GM12878 (cell line): ENCODE data around the gene COL16A1. TPM values are rescaled to one million over a fixed set of nuclear protein-coding genes. Genes with fewer than 3 reads are reported as not detected.

Experiments used
- ATAC-seq: fragments of 200-7000 bp; cut with Tn5 transposase; 3 replicates; pipeline ENCODE4 v1.9.1; 2020; ENCODE audit warnings: mild to moderate bottlenecking, moderate library complexity
- BruUV-seq: library from RNA; stranded (reverse); fragments of 400-500 nt; replicated peaks from 2 replicates; lab custom pipeline; 2021; lab: Mats Ljungman, UMichigan
- CTCF ChIA-PET: fragments of 300-600 bp; sonication (Branson Sonifier 250); formaldehyde crosslinking; extraction: SDS; loops from one replicate; lab custom pipeline; 2021; ENCODE audit warnings: inconsistent platforms; lab: Yijun Ruan, JAX
- POLR2A ChIA-PET: fragments of 350-600 bp; formaldehyde crosslinking; extraction: SDS; loops from one replicate; lab custom pipeline; 2021; ENCODE audit warnings: inconsistent platforms; lab: Charles Lee
- RAD21 ChIA-PET: fragments of 300-600 bp; sonication (Branson Sonifier 250); formaldehyde crosslinking; loops from one replicate; lab custom pipeline; 2023; ENCODE audit warnings: antibody characterized with exemption; ENCODE audit not compliant: unreplicated experiment; lab: Charles Lee
- SMC1A ChIA-PET: fragments of 300-600 bp; sonication (Branson Sonifier 250); formaldehyde crosslinking; loops from one replicate; lab custom pipeline; 2023; ENCODE audit not compliant: unreplicated experiment, uncharacterized antibody; lab: Charles Lee
- DNase-seq: peaks from one replicate; pipeline ENCODE4 v3.0.0-alpha.2; 2011; ENCODE audit warnings: low read depth, low spot score
- FAIRE-seq: peaks from 3 replicates; lab custom pipeline; 2011; peaks lifted over from hg19 to GRCh38; lab: Jason Lieb, UNC
- H2AFZ ChIP-seq: 2 replicates; pipeline ENCODE4 v1.6.0; 2011; ENCODE audit warnings: low read depth, low read length, control low read depth; ENCODE audit not compliant: control insufficient read depth
- H3K27ac ChIP-seq: 2 replicates; pipeline ENCODE4 v1.5.1; 2011; ENCODE audit warnings: control low read depth; ENCODE audit not compliant: control insufficient read depth, insufficient read depth
- H3K27me3 ChIP-seq, 2 experiments: replicated peaks in 1 of 2; 2 replicates each; pipeline versions ENCODE4 v1.6.0 to v1.6.1; 2011; ENCODE audit warnings: low read length in 1 of 2; ENCODE audit not compliant: control insufficient read depth in 2 of 2, insufficient read depth in 2 of 2
- H3K36me3 ChIP-seq, 2 experiments: 2 replicates each; pipeline ENCODE4 v1.5.1; 2011; ENCODE audit warnings: low read length in 1 of 2; ENCODE audit not compliant: control insufficient read depth in 2 of 2, insufficient read depth in 2 of 2
- H3K4me1 ChIP-seq: 2 replicates; pipeline ENCODE4 v1.6.1; 2011; ENCODE audit warnings: mild to moderate bottlenecking, low read length, moderate library complexity, mixed read lengths; ENCODE audit not compliant: control insufficient read depth, insufficient read depth
- H3K4me2 ChIP-seq: 2 replicates; pipeline ENCODE4 v1.6.0; 2011; ENCODE audit warnings: control low read depth; ENCODE audit not compliant: control insufficient read depth, insufficient read depth
- H3K4me3 ChIP-seq: fragments of 200-600 bp; sonication (generic); 2 replicates; pipeline ENCODE4 v1.5.1; 2016
- H3K79me2 ChIP-seq: 2 replicates; pipeline ENCODE4 v1.6.0; 2011; ENCODE audit warnings: low read length; ENCODE audit not compliant: control insufficient read depth, insufficient read depth
- H3K9ac ChIP-seq: 2 replicates; pipeline ENCODE4 v1.8.0; 2011; ENCODE audit warnings: low read length, control low read depth, mixed read lengths; ENCODE audit not compliant: control insufficient read depth, insufficient read depth
- H3K9me3 ChIP-seq: replicated peaks from 3 replicates; pipeline ENCODE4 v1.5.1; 2011; ENCODE audit warnings: mild to moderate bottlenecking, low read length; ENCODE audit not compliant: control insufficient read depth, insufficient read depth
- H4K20me1 ChIP-seq: 2 replicates; pipeline ENCODE4 v1.6.0; 2011; ENCODE audit not compliant: control insufficient read depth, insufficient read depth
- ATF7 ChIP-seq: fragments of 450-650 bp; IDR thresholded peaks from 2 replicates; pipeline ENCODE4 v1.6.1; 2016; ENCODE audit warnings: low read depth, mild to moderate bottlenecking
- FOXM1 ChIP-seq: IDR thresholded peaks from 2 replicates; pipeline ENCODE4 v1.6.1; 2012; ENCODE audit warnings: low read depth, mild to moderate bottlenecking, inconsistent platforms, low read length, moderate library complexity
- HCFC1 ChIP-seq: fragments of 150-350 bp; IDR thresholded peaks from 2 replicates; pipeline ENCODE4 v1.6.1; 2014; ENCODE audit warnings: low read length
- HDAC2 ChIP-seq: fragments of 200-600 bp; sonication (generic); IDR thresholded peaks from 2 replicates; pipeline ENCODE4 v1.6.1; 2017
- POLR2A ChIP-seq: IDR thresholded peaks from 2 replicates; pipeline ENCODE4 v1.6.1; 2011; ENCODE audit warnings: low read depth, mild to moderate bottlenecking, low read length
- POLR2AphosphoS5 ChIP-seq: IDR thresholded peaks from 2 replicates; pipeline ENCODE4 v1.6.1; 2011; ENCODE audit warnings: mild to moderate bottlenecking, low read length, inconsistent platforms
- RCOR1 ChIP-seq: conservative IDR thresholded peaks from 2 replicates; pipeline ENCODE4 v1.6.1; 2012; ENCODE audit warnings: low read depth, low read length, improper control_type of control experiment
- RFX5 ChIP-seq: IDR thresholded peaks from 2 replicates; pipeline ENCODE4 v1.6.1; 2011; ENCODE audit warnings: low read depth, low read length, improper control_type of control experiment
- SPI1 ChIP-seq: IDR thresholded peaks from 2 replicates; pipeline ENCODE4 v1.6.1; 2011; ENCODE audit warnings: low read depth, mild to moderate bottlenecking, low read length, moderate library complexity, borderline replicate concordance; ENCODE audit not compliant: insufficient read depth
- YY1 ChIP-seq: IDR thresholded peaks from 2 replicates; pipeline ENCODE4 v1.6.1; 2011; ENCODE audit warnings: low read depth, mild to moderate bottlenecking, low read length
- ZNF207 ChIP-seq: fragments of 450-650 bp; IDR thresholded peaks from 2 replicates; pipeline ENCODE4 v1.6.1; 2014; ENCODE audit warnings: antibody characterized with exemption, mild to moderate bottlenecking, borderline replicate concordance
- ZNF217 ChIP-seq: fragments of 450-650 bp; IDR thresholded peaks from 2 replicates; pipeline ENCODE4 v1.6.1; 2017; ENCODE audit warnings: antibody characterized with exemption, mild to moderate bottlenecking
- ZNF384 ChIP-seq: IDR thresholded peaks from 2 replicates; pipeline ENCODE4 v1.6.1; 2012; ENCODE audit warnings: low read depth, mild to moderate bottlenecking, low read length, improper control_type of control experiment, borderline replicate concordance
- WGBS: methylation state at CpG from one replicate; pipeline ENCODE4 v1.1.6; 2016; ENCODE audit warnings: low lambda C conversion rate; ENCODE audit not compliant: insufficient replicate concordance, insufficient coverage; ENCODE audit errors: missing lambda C conversion rate; 5-methylcytosine and 5-hydroxymethylcytosine counted together
- in situ Hi-C: fragments of 300-500 bp; cut with MboI; formaldehyde crosslinking; loops from 9 replicates; pipeline ENCODE4 v1.14.3; 2018; ENCODE audit warnings: mixed read lengths
- intact Hi-C: fragments of 100-400 bp; cut with micrococcal nuclease; formaldehyde crosslinking; loops from one replicate; pipeline ENCODE4 v1.14.2; 2022; ENCODE audit not compliant: unreplicated experiment
- polyA plus RNA-seq, 11 experiments: library from polyadenylated mRNA; depleted of rRNA in 4 of 11; unstranded in 6 of 11; stranded (reverse) in 5 of 11; fragments of >200 nt; fragmentation: Nextera tagmentation in 4 of 11; fragmentation: Illumina TruSeq in 1 of 11; extraction: Ambion mirVana in 4 of 11; extraction: Trizol in 1 of 11; gene quantifications; 1 replicate in 1 of 11; 2 replicates in 10 of 11; pipeline versions ENCODE4 v1.2.1 to v1.2.3, GENCODE V29; 2011 to 2016; ENCODE audit warnings: inconsistent platforms in 2 of 11, missing spikeins in 2 of 11, low read depth in 1 of 11
- total RNA-seq, 4 experiments: library from RNA; depleted of rRNA in 3 of 4; stranded (reverse); fragments of >200 nt in 3 of 4; fragmentation: Illumina TruSeq in 1 of 4; extraction: Trizol in 1 of 4; gene quantifications; 2 replicates each; pipeline versions ENCODE4 v1.2.1 to v1.2.3, GENCODE V29; 2013 to 2021
- TF ChIP-seq, protein P1 (sequence below): IDR thresholded peaks from 2 replicates; pipeline ENCODE4 v1.6.1; 2011; ENCODE audit warnings: low read depth, low read length, improper control_type of control experiment, borderline replicate concordance
- TF ChIP-seq, protein P2 (sequence below): fragments of 450-650 bp; IDR thresholded peaks from 2 replicates; pipeline ENCODE4 v1.6.1; 2017; ENCODE audit warnings: mild to moderate bottlenecking, moderate library complexity

COL16A1 gene
- total and polyA plus RNA-seq, 10 of the 15 experiments (the other 5 are each of a cell fraction or from before 2014, with no cell fraction given), result 0.02 to 3.7 (median 0.59) TPM

DNA sequence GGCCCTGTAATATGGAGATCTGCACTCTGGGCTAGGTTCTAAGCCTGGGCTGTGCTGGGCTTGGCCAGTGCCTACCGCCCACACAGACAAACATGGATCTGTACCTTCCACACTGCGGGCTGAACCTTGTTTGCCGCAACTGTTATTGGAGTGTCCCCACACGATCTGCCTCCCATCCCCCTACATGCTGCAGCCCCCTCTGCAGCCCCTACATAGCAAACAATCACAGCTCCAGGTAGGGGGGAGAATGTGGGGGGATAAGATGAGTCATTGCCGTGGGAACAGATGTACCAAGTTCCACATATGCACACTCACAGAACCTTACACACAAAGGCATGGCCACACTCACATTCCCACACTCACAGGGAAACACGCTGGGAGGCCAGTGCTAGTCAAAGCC lies 88.4 kb downstream of the COL16A1 start:
- in situ Hi-C loops (no loop called here), intact Hi-C loops (no loop called here)
- WGBS, result 43% methylated on average over 6 of the region's 6 CpGs
- FAIRE-seq, result no peak
- Histone ChIP-seq H3K4me3 (no peak overlapping the region), H3K9me3 (no peaks in the 10 kb centered on the region), H2AFZ (no peak overlapping the region), H3K4me1 (no peaks in the 10 kb centered on the region), H4K20me1 (no peaks in the 10 kb centered on the region), H3K4me2 (no peak overlapping the region), H3K36me3 (no peaks in the 10 kb centered on the region), H3K27me3 (no peaks in the 10 kb centered on the region; a peak in 2 of 4 replicates), H3K9ac (no peak overlapping the region), H3K27ac (no peak overlapping the region), H3K79me2 (no peaks in the 10 kb centered on the region)
- POLR2A ChIA-PET, result interaction anchor here (0.6 kb wide), 1 partner anchor 8 kb away, joined by 4 read pairs; no protein-coding TSS in a partner anchor
- RAD21 ChIA-PET, result interaction anchor here (1.2 kb wide), 1 partner anchor 66 kb away, joined by 3 read pairs; no protein-coding TSS in a partner anchor
- no TSS peak for BruUV-seq
- SMC1A ChIA-PET, result no interaction called here
- TF ChIP-seq, protein P1, sequence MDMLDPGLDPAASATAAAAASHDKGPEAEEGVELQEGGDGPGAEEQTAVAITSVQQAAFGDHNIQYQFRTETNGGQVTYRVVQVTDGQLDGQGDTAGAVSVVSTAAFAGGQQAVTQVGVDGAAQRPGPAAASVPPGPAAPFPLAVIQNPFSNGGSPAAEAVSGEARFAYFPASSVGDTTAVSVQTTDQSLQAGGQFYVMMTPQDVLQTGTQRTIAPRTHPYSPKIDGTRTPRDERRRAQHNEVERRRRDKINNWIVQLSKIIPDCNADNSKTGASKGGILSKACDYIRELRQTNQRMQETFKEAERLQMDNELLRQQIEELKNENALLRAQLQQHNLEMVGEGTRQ, result no peak
- TF ChIP-seq POLR2AphosphoS5 (no peak), ZNF384 (no peak), HCFC1 (no peak), HDAC2 (no peak), ZNF217 (no peak), RFX5 (no peak), RCOR1 (no peak), SPI1 (no peak), ATF7 (no peak), FOXM1 (no peak), POLR2A (no peak), YY1 (no peak), ZNF207 (no peak)
- TF ChIP-seq, protein P2, sequence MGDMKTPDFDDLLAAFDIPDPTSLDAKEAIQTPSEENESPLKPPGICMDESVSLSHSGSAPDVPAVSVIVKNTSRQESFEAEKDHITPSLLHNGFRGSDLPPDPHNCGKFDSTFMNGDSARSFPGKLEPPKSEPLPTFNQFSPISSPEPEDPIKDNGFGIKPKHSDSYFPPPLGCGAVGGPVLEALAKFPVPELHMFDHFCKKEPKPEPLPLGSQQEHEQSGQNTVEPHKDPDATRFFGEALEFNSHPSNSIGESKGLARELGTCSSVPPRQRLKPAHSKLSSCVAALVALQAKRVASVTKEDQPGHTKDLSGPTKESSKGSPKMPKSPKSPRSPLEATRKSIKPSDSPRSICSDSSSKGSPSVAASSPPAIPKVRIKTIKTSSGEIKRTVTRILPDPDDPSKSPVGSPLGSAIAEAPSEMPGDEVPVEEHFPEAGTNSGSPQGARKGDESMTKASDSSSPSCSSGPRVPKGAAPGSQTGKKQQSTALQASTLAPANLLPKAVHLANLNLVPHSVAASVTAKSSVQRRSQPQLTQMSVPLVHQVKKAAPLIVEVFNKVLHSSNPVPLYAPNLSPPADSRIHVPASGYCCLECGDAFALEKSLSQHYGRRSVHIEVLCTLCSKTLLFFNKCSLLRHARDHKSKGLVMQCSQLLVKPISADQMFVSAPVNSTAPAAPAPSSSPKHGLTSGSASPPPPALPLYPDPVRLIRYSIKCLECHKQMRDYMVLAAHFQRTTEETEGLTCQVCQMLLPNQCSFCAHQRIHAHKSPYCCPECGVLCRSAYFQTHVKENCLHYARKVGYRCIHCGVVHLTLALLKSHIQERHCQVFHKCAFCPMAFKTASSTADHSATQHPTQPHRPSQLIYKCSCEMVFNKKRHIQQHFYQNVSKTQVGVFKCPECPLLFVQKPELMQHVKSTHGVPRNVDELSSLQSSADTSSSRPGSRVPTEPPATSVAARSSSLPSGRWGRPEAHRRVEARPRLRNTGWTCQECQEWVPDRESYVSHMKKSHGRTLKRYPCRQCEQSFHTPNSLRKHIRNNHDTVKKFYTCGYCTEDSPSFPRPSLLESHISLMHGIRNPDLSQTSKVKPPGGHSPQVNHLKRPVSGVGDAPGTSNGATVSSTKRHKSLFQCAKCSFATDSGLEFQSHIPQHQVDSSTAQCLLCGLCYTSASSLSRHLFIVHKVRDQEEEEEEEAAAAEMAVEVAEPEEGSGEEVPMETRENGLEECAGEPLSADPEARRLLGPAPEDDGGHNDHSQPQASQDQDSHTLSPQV, result no peak
- CTCF ChIA-PET, result interaction anchor here (0.6 to 1.3 kb wide), 2 partner anchors 52 to 790 kb away, joined by 3 read pairs; no protein-coding TSS in a partner anchor
- no peak for DNase-seq
- no peak for ATAC-seq
